DND-41 (cell line): ENCODE data around the gene DSCAM.
A peak's percentile ranks its signal among the peaks of the same experiment; 100 is the strongest.

Experiments
- ATAC-seq: fragments of 200-7000 bp; cut with Tn5 transposase; 3 replicates; pipeline ENCODE4 v1.9.1; 2021; ENCODE audit warnings: low read depth; ENCODE audit not compliant: insufficient read depth
- DNase-seq: peaks from one replicate; pipeline ENCODE4 v3.0.0-alpha.2; 2020
- H2AFZ ChIP-seq: 2 replicates; pipeline ENCODE4 v1.6.0; 2012; ENCODE audit warnings: low read depth, low read length
- H3K27ac ChIP-seq: 2 replicates; pipeline ENCODE4 v1.5.1; 2012; ENCODE audit warnings: low read length, inconsistent platforms
- H3K27me3 ChIP-seq: fragments of 200-600 bp; sonication (generic); 2 replicates; pipeline ENCODE4 v1.6.0; 2012; ENCODE audit warnings: low read length, mild to moderate bottlenecking, inconsistent platforms; ENCODE audit not compliant: insufficient read depth, poor library complexity
- H3K36me3 ChIP-seq: 2 replicates; pipeline ENCODE4 v1.5.1; 2012; ENCODE audit warnings: low read length, inconsistent platforms; ENCODE audit not compliant: insufficient read depth
- H3K4me1 ChIP-seq: 2 replicates; pipeline ENCODE4 v1.5.1; 2012; ENCODE audit warnings: mild to moderate bottlenecking, low read length; ENCODE audit not compliant: insufficient read depth
- H3K4me2 ChIP-seq: 2 replicates; pipeline ENCODE4 v1.6.0; 2012; ENCODE audit warnings: mild to moderate bottlenecking, moderate library complexity, low read length, inconsistent platforms; ENCODE audit not compliant: insufficient read depth
- H3K4me3 ChIP-seq, 2 experiments: fragments of 200-600 bp in 1 of 2; shearing (Covaris generic) in 1 of 2; 2 replicates each; pipeline ENCODE4 v1.5.1; 2012 to 2016; ENCODE audit warnings: inconsistent platforms in 2 of 2, low read length in 2 of 2, mild to moderate bottlenecking in 2 of 2, low read depth in 1 of 2, moderate library complexity in 1 of 2
- H3K79me2 ChIP-seq: 2 replicates; pipeline ENCODE4 v1.6.0; 2012; ENCODE audit warnings: low read length, inconsistent platforms; ENCODE audit not compliant: insufficient read depth
- H3K9ac ChIP-seq: 2 replicates; pipeline ENCODE4 v1.6.0; 2012; ENCODE audit warnings: low read depth, mild to moderate bottlenecking, inconsistent platforms, low read length, moderate library complexity
- H3K9me3 ChIP-seq: 2 replicates; pipeline ENCODE4 v1.5.1; 2012; ENCODE audit warnings: low read length, moderate library complexity, mild to moderate bottlenecking, inconsistent platforms; ENCODE audit not compliant: insufficient read depth, severe bottlenecking
- H4K20me1 ChIP-seq: 2 replicates; pipeline ENCODE4 v1.6.0; 2012; ENCODE audit warnings: low read length; ENCODE audit not compliant: insufficient read depth
- CTCF ChIP-seq: IDR thresholded peaks from 2 replicates; pipeline ENCODE4 v1.5.1; 2012; ENCODE audit warnings: borderline replicate concordance, low read length, moderate library complexity, mild to moderate bottlenecking; ENCODE audit not compliant: poor library complexity, severe bottlenecking; ENCODE audit errors: extremely low read depth
- EZH2 ChIP-seq: IDR thresholded peaks from 3 replicates; pipeline ENCODE4 v1.6.1; 2012; ENCODE audit warnings: borderline replicate concordance, low read depth, mild to moderate bottlenecking, moderate library complexity, low read length, inconsistent platforms; ENCODE audit not compliant: severe bottlenecking

DSCAM gene

GRCh38 chr21:40388046-40388445, 458.9 kb downstream of the DSCAM start:
- no peak overlapping the region for H3K4me2 ChIP-seq
- no peak overlapping the region for H3K27ac ChIP-seq
- H3K4me1 ChIP-seq, result no peaks in the 10 kb centered on the region
- peaks cover 16% of the 10 kb centered on the region for H3K27me3 ChIP-seq
- ATAC-seq (no peak), DNase-seq (no peak)
- no peak overlapping the region for H3K9ac ChIP-seq
- no peak overlapping the region for H2AFZ ChIP-seq
- H3K36me3 ChIP-seq, result no peaks in the 10 kb centered on the region
- no peaks in the 10 kb centered on the region for H3K9me3 ChIP-seq
- no peaks in the 10 kb centered on the region for H4K20me1 ChIP-seq
- no peak for TF ChIP-seq CTCF
- no peak for TF ChIP-seq EZH2
- H3K4me3 ChIP-seq, result no peak overlapping the region
- H3K79me2 ChIP-seq, result no peaks in the 10 kb centered on the region

- Histone ChIP-seq H3K4me2 (no peak overlapping the region), H3K9ac (no peak overlapping the region), H3K27me3 (peaks cover 16% of the 10 kb centered on the region), H4K20me1 (no peaks in the 10 kb centered on the region), H3K4me1 (no peaks in the 10 kb centered on the region), H3K9me3 (no peaks in the 10 kb centered on the region), H2AFZ (no peak overlapping the region), H3K79me2 (no peaks in the 10 kb centered on the region), H3K36me3 (no peaks in the 10 kb centered on the region), H3K4me3 (no peak overlapping the region), H3K27ac (no peak overlapping the region)
- TF ChIP-seq CTCF, result no peak
- no peak for TF ChIP-seq EZH2
- ATAC-seq (no peak), DNase-seq (no peak)
These were observed 459.8 kb downstream of the DSCAM start for GRCh38 chr21:40386981-40387747.

GRCh38 chr21:40386294-40386911, 460.6 kb downstream of the DSCAM start:
- peak; percentile 52 for DNase-seq

More at GRCh38 chr21:40386294-40386911, 460.6 kb downstream of the DSCAM start:
- no peak overlapping the region for H3K27ac ChIP-seq
- H3K4me1 ChIP-seq, result no peaks in the 10 kb centered on the region
- H2AFZ ChIP-seq, result no peak overlapping the region
- H3K9me3 ChIP-seq, result no peaks in the 10 kb centered on the region
- no peak overlapping the region for H3K4me2 ChIP-seq
- H4K20me1 ChIP-seq, result no peaks in the 10 kb centered on the region
- no peak overlapping the region for H3K4me3 ChIP-seq
- no peaks in the 10 kb centered on the region for H3K79me2 ChIP-seq
- TF ChIP-seq EZH2 (no peak), CTCF (peak; percentile 81)
- H3K36me3 ChIP-seq, result no peaks in the 10 kb centered on the region
- H3K9ac ChIP-seq, result no peak overlapping the region
- peaks cover 12% of the 10 kb centered on the region for H3K27me3 ChIP-seq
- ATAC-seq, result peak; percentile 83
